SW480 (cell line): Measurements from ENCODE around the gene DPP3.

Experiments used
- DNase-seq: peaks from one replicate; pipeline ENCODE4 v3.0.0-alpha.2; 2016; ENCODE audit warnings: low spot score

The DPP3 gene

GRCh38 chr11:66464916-66465315, 15.3 kb upstream of the DPP3 start:
- DNase-seq = no peak

GRCh38 chr11:66465373-66466224, 14.6 kb upstream of the DPP3 start:
- no peak for DNase-seq

GRCh38 chr11:66466225-66467033, 13.8 kb upstream of the DPP3 start, which contains the start of gene PELI3:
Gene PELI3 (plus strand): TSS chr11:66466905. CDS start chr11:66468129, 1,224 bp downstream.
- peak; percentile 83 for DNase-seq

- no peak for DNase-seq
Observed at GRCh38 chr11:66467034-66467659, 13.1 kb upstream of the DPP3 start.

GRCh38 chr11:66467756-66468155, 12.5 kb upstream of the DPP3 start:
- DNase-seq = peak; percentile 44

- no peak for DNase-seq
Observed at GRCh38 chr11:66468691-66469090, 11.5 kb upstream of the DPP3 start.

GRCh38 chr11:66469441-66469840, 10.8 kb upstream of the DPP3 start:
- DNase-seq = no peak

GRCh38 chr11:66470015-66470414, 10.2 kb upstream of the DPP3 start:
- no peak for DNase-seq

- DNase-seq = no peak
Observed at GRCh38 chr11:66471142-66471541, 9.1 kb upstream of the DPP3 start.

GRCh38 chr11:66472054-66472453, 8.2 kb upstream of the DPP3 start:
- DNase-seq = no peak

- DNase-seq = no peak
Observed at GRCh38 chr11:66473167-66473566, 7.1 kb upstream of the DPP3 start.

GRCh38 chr11:66473608-66474515, 6.4 kb upstream of the DPP3 start:
- DNase-seq = no peak

- no peak for DNase-seq
Observed at GRCh38 chr11:66475349-66476172, 4.7 kb upstream of the DPP3 start.

GRCh38 chr11:66476173-66476840, 3.9 kb upstream of the DPP3 start:
- DNase-seq = no peak

GRCh38 chr11:66476841-66477251, 3.4 kb upstream of the DPP3 start:
- no peak for DNase-seq

GRCh38 chr11:66477263-66478201, 2.7 kb upstream of the DPP3 start:
- no peak for DNase-seq

- peak; percentile 36 for DNase-seq
Observed at GRCh38 chr11:66478729-66479393, 1.4 kb upstream of the DPP3 start.

GRCh38 chr11:66479394-66480116, 679 bp upstream of the DPP3 start:
- DNase-seq = peak; percentile 36
